ENCODE measurements around the gene TJP3. TPM values are rescaled to one million over a fixed set of nuclear protein-coding genes. Genes with fewer than 3 reads are reported as not detected.

The TJP3 gene
- polyA plus RNA-seq, 1 donor from 2014 or later, result 0.15 TPM

DNA sequence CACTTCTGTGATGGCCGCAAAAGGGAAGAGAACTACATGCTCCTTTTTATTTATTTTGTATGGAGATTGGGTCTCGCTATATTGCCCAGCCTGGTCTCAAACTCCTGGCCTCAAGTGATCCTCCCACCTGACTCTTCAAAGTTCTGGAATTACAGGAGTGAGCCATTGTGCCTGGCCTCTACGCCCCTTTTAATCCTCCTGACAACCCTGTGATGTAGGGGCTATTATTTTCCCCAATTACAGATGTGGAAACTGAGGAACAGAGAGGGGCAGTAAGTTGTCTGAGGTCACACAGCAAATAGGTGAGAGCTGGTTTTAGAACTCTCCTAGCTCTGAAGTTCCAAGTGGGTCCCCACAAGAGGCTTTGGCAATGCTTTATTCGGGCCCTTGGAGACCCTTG lies 11.7 kb downstream of the TJP3 start:
- Histone ChIP-seq H3K4me3 (ENCODE audit: low read length) (no peak overlapping the region), H2AFZ (ENCODE audit: low read depth, low read length) (no peak overlapping the region), H3F3A (ENCODE audit: insufficient read depth, low read length, poor library complexity, severe bottlenecking) (no peaks in the 10 kb centered on the region), H3K9ac (ENCODE audit: low read length) (no peak overlapping the region), H3K36me3 (ENCODE audit: insufficient read depth, low read length) (no peaks in the 10 kb centered on the region), H3K27ac (ENCODE audit: low read length) (no peak overlapping the region), H3K27me3 (ENCODE audit: insufficient read depth, low read depth, low read length) (peaks cover 14% of the 10 kb centered on the region), H3K9me2 (ENCODE audit: insufficient read depth, low read length) (no peaks in the 10 kb centered on the region), H3K9me3 (ENCODE audit: low read length) (no peaks in the 10 kb centered on the region), H3K79me2 (replicated peaks; ENCODE audit: insufficient read depth, low read length) (no peaks in the 10 kb centered on the region), H4K20me1 (ENCODE audit: insufficient read depth) (no peaks in the 10 kb centered on the region), H3K4me2 (ENCODE audit: low read length) (no peak overlapping the region)
- TF ChIP-seq MXI1 (conservative IDR thresholded peaks at IDR 0.05; ENCODE audit: poor library complexity, severe bottlenecking), result no peak
- no peak for TF ChIP-seq SMC3 (conservative IDR thresholded peaks at IDR 0.05; ENCODE audit: poor library complexity)
- no peak for TF ChIP-seq TAF1 (IDR thresholded peaks at IDR 0.05; ENCODE audit: low read depth)
- TF ChIP-seq EZH2 (IDR thresholded peaks at IDR 0.05; ENCODE audit: borderline replicate concordance, insufficient read depth, low read length, poor library complexity, severe bottlenecking), result no peak
- TF ChIP-seq RAD21 (conservative IDR thresholded peaks at IDR 0.05), result no peak
- TF ChIP-seq, protein P1, sequence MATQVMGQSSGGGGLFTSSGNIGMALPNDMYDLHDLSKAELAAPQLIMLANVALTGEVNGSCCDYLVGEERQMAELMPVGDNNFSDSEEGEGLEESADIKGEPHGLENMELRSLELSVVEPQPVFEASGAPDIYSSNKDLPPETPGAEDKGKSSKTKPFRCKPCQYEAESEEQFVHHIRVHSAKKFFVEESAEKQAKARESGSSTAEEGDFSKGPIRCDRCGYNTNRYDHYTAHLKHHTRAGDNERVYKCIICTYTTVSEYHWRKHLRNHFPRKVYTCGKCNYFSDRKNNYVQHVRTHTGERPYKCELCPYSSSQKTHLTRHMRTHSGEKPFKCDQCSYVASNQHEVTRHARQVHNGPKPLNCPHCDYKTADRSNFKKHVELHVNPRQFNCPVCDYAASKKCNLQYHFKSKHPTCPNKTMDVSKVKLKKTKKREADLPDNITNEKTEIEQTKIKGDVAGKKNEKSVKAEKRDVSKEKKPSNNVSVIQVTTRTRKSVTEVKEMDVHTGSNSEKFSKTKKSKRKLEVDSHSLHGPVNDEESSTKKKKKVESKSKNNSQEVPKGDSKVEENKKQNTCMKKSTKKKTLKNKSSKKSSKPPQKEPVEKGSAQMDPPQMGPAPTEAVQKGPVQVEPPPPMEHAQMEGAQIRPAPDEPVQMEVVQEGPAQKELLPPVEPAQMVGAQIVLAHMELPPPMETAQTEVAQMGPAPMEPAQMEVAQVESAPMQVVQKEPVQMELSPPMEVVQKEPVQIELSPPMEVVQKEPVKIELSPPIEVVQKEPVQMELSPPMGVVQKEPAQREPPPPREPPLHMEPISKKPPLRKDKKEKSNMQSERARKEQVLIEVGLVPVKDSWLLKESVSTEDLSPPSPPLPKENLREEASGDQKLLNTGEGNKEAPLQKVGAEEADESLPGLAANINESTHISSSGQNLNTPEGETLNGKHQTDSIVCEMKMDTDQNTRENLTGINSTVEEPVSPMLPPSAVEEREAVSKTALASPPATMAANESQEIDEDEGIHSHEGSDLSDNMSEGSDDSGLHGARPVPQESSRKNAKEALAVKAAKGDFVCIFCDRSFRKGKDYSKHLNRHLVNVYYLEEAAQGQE (IDR thresholded peaks at IDR 0.05; ENCODE audit: borderline replicate concordance), result no peak
- no peak for TF ChIP-seq EP300 (conservative IDR thresholded peaks at IDR 0.05; ENCODE audit: poor library complexity, severe bottlenecking)
- no peak for TF ChIP-seq POLR2AphosphoS5 (IDR thresholded peaks at IDR 0.05)
- TF ChIP-seq, protein P2, sequence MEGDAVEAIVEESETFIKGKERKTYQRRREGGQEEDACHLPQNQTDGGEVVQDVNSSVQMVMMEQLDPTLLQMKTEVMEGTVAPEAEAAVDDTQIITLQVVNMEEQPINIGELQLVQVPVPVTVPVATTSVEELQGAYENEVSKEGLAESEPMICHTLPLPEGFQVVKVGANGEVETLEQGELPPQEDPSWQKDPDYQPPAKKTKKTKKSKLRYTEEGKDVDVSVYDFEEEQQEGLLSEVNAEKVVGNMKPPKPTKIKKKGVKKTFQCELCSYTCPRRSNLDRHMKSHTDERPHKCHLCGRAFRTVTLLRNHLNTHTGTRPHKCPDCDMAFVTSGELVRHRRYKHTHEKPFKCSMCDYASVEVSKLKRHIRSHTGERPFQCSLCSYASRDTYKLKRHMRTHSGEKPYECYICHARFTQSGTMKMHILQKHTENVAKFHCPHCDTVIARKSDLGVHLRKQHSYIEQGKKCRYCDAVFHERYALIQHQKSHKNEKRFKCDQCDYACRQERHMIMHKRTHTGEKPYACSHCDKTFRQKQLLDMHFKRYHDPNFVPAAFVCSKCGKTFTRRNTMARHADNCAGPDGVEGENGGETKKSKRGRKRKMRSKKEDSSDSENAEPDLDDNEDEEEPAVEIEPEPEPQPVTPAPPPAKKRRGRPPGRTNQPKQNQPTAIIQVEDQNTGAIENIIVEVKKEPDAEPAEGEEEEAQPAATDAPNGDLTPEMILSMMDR (IDR thresholded peaks at IDR 0.05; ENCODE audit: poor library complexity, severe bottlenecking), result no peak

DNA sequence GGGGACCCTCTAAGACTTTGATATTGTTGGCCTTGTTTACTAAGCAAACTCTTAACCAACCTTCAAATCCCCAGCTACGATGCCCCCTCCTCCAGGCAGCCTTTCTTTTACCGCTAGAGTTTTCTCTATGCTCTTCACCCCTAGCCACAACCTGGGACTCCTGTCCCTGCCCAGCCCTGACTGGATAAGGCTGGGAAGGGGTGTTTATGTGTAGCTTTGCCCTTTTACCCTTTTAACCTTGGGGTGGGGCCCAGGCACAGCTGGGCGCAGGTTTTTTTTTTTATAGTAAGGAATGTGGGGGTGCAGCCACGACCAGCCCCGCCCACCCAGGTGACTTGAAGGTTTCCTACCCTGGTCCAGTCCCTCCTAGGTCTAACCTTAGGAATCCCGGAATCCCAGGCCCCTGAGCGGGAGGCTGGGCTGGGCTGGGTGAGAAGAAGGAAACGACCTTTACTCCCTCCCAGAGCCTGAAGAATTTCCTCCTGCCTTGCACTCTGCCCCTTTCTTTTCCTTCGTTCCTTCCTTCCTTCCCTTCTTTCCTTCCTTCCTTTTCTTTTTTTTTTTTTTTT lies 12.2 kb downstream of the TJP3 start:
- Histone ChIP-seq H3K4me3 (ENCODE audit: low read length) (no peak overlapping the region), H4K20me1 (ENCODE audit: insufficient read depth) (no peaks in the 10 kb centered on the region), H3K9ac (ENCODE audit: low read length) (no peak overlapping the region), H3K9me3 (ENCODE audit: low read length) (no peaks in the 10 kb centered on the region), H3F3A (ENCODE audit: insufficient read depth, low read length, poor library complexity, severe bottlenecking) (no peaks in the 10 kb centered on the region), H3K9me2 (ENCODE audit: insufficient read depth, low read length) (no peaks in the 10 kb centered on the region), H3K36me3 (ENCODE audit: insufficient read depth, low read length) (no peaks in the 10 kb centered on the region), H2AFZ (ENCODE audit: low read depth, low read length) (no peak overlapping the region), H3K79me2 (replicated peaks; ENCODE audit: insufficient read depth, low read length) (no peaks in the 10 kb centered on the region), H3K27me3 (ENCODE audit: insufficient read depth, low read depth, low read length) (peaks cover 14% of the 10 kb centered on the region), H3K27ac (ENCODE audit: low read length) (no peak overlapping the region), H3K4me2 (ENCODE audit: low read length) (no peak overlapping the region)
- TF ChIP-seq EP300 (conservative IDR thresholded peaks at IDR 0.05; ENCODE audit: poor library complexity, severe bottlenecking) (no peak), TAF1 (IDR thresholded peaks at IDR 0.05; ENCODE audit: low read depth) (no peak), EZH2 (IDR thresholded peaks at IDR 0.05; ENCODE audit: borderline replicate concordance, insufficient read depth, low read length, poor library complexity, severe bottlenecking) (no peak), MXI1 (conservative IDR thresholded peaks at IDR 0.05; ENCODE audit: poor library complexity, severe bottlenecking) (no peak), RAD21 (conservative IDR thresholded peaks at IDR 0.05) (no peak), POLR2AphosphoS5 (IDR thresholded peaks at IDR 0.05) (no peak), SMC3 (conservative IDR thresholded peaks at IDR 0.05; ENCODE audit: poor library complexity) (no peak)
- TF ChIP-seq, protein P1 (IDR thresholded peaks at IDR 0.05; ENCODE audit: borderline replicate concordance), result no peak
- TF ChIP-seq, protein P2 (IDR thresholded peaks at IDR 0.05; ENCODE audit: poor library complexity, severe bottlenecking), result no peak

All from neural cell (in vitro differentiated cells).